T-helper 22 cell (primary cell): ENCODE data around the gene NOP16.

Experiments
- DNase-seq: peaks from one replicate; pipeline ENCODE4 v3.0.0-alpha.2; 2020; ENCODE audit warnings: low read depth

NOP16 gene

DNA sequence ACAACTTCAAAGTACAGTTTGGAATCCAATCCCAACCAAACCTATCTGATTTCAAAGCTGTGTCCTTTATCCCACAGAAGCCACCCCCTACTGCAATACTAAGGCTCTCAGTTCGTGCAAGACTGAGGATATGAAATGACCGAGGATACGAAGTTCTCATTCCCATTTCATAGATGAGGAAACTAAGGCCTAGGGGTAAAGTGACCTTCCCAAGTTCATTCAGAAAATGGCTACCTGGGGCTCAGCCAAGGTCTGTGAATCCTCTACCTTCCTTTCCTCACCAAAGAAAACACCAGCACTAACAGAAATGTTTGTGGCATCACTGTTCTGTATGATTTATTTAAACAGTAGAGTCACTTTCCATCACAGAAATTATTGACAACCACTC is 32.2 kb downstream of the NOP16 start:
- no peak for DNase-seq

DNA sequence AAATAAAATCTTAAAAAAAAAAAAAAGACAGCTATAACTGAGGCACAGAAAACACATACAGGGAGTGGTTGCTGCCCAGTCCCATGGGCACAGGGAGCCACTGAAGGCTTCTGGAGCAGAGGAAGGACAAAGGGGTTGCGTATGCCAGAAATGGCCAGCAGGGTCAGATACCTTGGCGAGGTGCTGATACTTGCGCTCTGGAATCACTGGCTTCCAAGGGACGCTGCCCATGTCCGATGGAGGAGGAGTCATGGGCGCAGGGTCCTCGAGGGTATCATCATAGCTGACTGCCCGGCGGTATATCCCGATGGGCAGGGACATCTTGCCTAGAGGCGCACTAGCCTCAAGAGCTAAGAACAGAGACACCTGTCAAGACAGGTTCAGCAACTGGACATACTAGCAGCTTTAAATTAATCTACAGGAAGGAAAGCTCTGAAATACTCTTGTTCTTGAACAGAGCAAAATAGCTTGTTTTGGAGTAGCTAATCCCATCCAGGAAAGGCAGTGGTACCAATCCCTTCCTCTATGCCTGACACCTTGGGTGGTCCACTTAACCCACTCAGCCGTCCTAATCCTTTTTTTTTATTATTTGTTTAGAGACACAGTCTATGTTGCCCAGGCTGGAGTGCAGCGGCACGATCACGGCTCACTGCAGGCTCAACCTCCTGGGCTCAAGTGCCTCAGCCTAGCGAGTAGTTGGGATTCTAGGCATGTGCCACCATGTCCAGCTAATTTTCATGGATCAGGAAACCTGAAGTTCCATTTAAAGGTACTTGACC is 32.8 kb downstream of the NOP16 start:
- no peak for DNase-seq

DNA sequence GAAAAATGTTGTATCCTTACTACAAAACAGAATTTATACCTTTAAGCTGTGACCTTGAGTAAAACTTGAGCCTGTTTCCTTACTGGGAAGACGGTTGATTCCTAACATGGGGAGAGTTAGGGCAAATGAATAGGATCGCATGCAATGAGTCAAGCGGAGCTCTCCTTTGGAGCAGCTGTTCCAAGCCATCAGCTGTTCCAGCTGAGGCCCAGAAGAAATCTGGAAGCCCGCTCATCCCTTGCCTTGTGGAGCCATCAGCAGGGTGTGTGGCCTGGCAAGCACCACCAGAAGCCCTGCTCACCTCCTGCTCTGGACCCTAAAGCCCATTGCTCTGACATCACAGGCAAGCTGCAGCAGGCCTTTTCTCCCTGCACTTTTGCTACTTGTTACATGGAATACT is 34.9 kb downstream of the NOP16 start:
- DNase-seq = no peak

DNA sequence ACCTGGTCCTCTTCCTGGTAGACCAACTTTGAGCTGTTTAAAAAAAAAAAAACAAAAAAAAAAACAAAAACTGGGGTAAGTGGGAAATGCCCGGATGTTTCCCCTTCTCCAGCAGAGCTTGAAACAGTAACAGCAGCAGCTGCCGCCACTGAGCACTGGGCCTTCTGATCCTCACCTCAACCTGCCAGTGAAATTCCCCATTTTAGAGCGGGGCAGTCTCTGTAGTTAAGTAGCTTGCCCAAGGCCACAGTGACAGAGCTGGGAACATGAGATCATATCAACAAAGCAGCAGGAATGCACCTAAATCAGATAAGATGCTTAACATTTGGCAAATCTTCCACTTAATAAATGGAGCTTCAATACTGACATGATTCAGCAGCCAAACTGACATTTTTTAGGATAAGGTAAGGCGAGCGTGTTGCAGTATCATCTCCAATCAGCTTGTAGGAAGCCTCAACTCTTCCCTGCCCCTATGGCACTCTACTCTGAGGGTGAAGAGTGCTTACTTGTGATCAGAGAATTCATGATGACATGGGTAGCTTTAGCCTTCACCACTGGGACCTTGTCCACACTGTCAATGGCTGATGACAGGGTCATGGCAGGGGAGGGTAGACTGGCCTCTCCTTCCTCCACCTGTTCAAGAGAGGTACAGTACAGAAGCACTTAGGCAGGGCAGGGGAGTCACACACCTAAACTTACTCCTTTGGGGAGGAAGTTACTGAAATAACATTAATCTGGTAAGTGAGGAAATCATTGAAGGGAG is 36.1 kb downstream of the NOP16 start:
- DNase-seq = no peak

DNA sequence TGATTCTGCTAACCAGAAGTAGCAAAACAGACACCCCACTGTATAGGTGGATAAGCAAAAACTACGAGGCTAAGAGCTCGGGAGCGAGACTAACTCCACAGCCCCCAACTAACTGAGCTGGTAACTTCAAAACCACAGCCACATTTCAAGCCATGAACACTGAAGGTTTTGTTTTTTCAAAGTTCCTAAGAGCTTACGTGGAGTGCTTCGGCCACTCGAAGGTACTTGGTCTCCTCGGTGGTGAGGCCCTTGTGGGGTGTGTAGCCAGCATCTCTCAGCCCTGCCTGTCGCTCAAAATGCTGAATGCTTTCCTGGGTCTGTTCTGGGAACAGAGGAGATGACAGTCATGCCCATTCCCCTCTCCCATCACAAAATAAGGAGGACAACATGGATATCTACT is 38.0 kb downstream of the NOP16 start:
- no peak for DNase-seq

DNA sequence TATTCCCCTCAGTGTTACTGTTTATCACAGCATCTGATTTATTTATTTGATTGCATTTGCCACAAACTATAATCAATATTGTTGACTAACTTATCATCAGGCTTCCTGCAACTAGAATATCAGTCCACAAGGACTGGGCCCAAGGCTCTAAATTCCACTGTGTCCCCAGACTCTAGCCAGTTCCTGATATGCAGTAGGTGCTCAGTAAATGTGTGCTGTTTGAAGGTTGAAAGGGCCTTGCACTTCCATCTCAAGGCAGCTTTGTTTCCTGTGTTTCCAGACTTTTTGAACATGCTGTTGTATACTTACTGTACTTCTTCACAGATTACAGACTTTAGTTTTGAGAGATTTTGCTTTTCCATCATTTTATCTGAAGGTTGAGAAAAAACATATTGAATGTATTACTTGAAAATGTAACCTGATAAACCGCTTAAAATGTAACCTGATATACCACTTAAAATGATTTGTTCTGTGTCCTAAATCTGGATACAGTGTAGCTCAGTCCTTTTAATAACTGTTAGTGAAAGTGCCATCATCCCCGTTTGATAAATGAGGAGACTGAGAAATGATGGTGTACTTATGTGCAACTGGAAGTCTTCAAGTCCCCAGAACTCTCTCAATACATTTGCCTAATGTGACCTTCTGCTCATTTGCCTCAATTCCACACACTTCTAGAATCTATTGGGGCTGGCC is 45.5 kb downstream of the NOP16 start:
- DNase-seq = no peak

DNA sequence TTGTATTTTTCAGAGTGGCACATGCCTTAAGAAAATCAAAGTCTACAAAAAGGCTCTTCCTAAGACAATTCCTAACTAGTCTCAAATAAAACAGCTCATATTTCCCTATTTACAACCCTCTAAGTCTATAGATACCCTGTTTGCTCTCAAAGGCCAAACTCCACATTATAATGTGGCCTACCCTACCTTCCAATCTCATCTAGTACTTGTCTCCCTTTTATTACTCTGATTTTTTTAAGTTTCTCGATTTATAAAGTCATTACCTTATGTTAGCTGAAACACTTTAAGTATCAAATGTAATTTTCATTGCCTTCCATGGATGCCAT is 46.3 kb downstream of the NOP16 start:
- DNase-seq = no peak

DNA sequence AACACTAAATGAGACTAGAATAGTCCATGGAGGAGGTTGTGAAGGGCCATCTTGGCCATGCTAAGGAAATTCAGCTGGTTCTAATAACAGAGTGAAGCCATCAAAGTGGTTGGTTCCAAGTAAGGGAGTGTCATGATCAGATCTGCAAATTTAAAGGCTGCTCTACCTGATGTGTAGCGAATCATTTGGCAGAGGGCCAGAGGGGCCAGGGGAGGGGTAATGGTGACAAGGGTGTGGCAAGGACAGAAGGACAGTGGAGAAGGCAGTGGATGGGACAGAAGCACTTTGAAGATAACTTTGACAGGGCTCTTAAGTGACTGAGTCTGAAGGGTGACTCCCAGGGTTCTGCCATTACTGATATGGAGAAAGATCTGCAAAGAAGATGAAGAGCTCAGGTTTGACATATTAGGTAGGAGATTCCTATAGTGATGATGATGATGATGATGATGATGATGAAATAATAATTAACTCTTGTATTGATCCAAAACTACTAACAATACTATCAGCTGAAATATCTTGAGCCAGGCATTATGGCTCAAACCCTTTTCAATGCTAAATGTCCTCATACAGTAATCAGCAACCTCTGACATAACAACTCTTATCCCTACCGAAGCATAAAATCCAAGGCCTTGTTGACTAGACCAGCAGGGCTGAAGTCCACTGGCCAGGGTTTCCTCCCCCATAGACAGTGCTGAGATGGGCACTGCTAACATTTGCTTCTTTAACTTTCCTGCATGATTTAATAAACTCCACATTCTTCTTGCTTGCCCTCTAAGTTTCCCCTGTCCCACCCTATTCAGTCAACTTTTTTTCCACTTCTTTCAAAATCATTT is 46.9 kb downstream of the NOP16 start:
- DNase-seq = no peak

DNA sequence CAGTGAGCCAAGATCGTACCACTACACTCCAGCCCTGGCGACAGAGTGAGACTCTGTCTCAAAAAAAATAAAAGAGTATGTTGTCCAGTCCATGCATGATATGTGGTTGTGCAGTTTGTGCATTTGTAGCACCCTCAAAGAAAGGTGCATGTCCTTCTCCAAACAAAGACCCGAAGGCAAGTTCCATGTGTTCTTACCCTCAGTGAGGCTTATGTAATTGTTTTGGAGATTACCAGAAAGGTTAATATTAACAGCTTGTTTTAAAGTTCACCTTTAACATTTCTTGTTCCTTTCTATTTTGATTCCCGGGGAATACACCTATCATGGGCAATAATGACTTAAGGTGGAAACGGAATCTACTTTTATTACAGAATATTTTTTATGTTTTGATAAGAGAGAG is 49.1 kb downstream of the NOP16 start:
- DNase-seq = no peak

DNA sequence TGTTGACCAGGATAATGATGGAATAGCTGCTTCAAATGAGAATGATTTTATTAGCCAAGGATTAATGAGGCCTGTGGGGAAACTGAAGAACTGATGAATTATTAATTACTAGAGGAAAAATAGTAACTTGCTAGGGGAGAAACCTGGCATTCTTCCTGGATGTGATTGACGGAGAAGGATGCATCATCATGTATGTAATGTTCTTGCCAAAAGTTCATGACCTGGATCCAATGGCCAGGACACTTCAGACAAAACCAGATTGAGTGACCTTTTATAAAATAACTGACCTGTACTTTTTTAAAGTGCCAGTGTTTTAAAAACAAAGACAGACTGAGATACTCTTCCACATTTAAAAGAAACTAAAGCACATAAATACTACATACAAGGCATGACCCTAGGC is 50.5 kb downstream of the NOP16 start:
- no peak for DNase-seq

DNA sequence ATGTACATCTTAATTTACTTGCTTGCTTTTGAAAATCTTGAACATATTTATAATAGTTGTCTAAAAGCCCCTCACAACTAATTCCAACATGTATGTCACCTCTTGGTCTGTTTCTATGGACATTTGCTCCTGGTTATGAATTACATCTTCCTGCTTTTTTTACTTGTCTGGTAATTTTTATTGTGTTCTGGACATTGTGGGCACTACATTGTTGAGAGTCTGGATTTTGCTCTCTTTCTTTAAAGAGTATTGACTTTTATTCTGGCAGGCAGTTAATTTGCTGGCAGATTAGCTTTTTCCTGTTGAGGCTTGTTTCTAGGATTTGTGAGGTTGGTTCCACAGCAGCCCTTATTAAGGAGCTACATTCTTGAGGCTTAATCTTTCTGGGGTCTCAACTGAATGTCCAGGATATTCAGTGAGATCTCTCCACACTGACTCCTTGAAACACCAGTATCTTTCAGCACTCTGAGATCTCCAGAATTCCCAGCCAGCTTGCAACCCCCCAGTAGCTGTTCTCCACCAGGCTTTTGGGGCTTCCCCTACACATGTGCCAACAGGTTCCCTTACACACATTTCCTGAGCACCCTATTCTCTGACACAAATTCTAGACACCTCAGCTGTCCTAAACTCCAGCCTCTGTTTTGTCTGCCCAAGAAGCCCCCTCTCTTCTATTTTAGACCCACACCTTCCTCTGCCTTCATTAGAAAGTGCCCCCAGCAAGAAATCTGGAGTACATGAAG is 54.2 kb downstream of the NOP16 start:
- DNase-seq = no peak
